ENCODE data around the gene PKD2L1.
"Not testable (repeated sequence)": the region's sequence is repeated elsewhere in the genome, so short reads cannot be mapped to it uniquely, and the experiment has no call there.

PKD2L1 gene

DNA sequence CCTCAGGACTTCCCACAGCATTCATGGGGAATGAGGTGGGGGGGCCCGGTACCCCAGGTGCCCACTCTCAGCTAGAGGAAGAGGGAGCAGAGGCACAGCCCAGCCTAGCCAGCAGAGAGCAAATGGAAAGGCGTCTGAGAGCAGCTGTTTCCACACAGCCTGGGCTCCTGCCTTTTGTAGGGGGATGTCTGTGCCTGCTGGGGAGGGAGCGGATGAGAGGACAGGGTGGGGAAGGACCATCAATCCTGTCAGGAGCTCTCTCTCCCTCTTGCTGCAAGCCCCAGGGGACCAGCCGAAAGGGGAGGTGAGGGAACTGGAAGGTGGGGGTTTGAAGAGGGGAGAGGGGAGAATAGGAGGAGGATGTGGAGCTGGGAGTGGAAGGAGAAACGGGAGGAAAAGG, at the start of gene PKD2L1:
TSS of gene PKD2L1 (minus strand) at position 150 of the 400 bp plus-strand sequence. CDS start at position 25, 125 bp downstream.
- DNase-seq = no peak

- no peak for DNase-seq
These were observed 47.8 kb upstream of the PKD2L1 start for GRCh38 chr10:100377830-100378229.

DNA sequence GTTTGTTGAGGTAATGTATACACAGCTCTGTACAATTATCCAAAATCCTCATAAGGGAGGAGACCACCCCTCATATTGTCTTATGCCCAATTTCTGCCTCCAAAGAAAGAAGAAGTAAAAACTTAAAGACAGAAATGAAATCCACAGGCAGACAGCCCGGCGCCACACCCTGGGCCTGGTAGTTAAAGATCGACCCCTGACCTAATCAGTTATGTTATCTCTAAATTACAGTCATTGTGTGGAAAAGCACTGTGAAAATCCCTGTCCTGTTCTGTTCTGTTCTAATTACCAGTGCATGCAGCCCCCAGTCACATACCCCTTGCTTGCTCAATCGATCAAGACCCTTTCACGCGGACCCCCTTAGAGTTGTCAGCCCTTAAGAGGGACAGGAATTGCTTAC, 46.6 kb upstream of the PKD2L1 start:
- not testable (repeated sequence) for DNase-seq

GRCh38 chr10:100374677-100375353, 44.8 kb upstream of the PKD2L1 start:
- DNase-seq = not testable (repeated sequence)

DNA sequence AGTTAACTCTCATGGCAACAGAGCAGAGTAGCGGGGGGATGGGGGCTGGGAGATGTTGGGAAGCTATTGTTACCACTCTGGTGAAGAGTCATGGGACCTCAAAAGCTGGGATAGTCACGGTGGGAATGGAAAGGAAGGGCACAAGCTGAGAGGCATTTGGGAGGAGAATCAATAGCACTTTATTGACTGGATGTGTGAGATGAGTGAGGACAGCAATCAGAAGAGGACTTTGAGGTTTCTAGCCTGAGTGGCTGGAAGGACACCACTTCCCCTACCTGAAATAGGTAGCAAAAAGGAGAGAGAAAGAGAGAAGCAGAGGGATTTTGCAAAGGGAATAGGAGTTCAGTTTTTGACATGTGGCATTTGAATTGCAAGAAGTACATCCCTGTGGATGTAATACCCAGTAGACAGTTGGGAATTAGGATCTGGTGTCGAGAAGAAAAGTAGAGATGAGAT, 44.2 kb upstream of the PKD2L1 start:
- DNase-seq = no peak

- peak; percentile 51 for DNase-seq
These were observed 43.5 kb upstream of the PKD2L1 start for GRCh38 chr10:100373298-100374199.

GRCh38 chr10:100372415-100373297, 42.6 kb upstream of the PKD2L1 start:
- no peak for DNase-seq

GRCh38 chr10:100371482-100372027, 41.5 kb upstream of the PKD2L1 start:
- DNase-seq = no peak

GRCh38 chr10:100370714-100371481, 40.9 kb upstream of the PKD2L1 start:
- no peak for DNase-seq

DNA sequence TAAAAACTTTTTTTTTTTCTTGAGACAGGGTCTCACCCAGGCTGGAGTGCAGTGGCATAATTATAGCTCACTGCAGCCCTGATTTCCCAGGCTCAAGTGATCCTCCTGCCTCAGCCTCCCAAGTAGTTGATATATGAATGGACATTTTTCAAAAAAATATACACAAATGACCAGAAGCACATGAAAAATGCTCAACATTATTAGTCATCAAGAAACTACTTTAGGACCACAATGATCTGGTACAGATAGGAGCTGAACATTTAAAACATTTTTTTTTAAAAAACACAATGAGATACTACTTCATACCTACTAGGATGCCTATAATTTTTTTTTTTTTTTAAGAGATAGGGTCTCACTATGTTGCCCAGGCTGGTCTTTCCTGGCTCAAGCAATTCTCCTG, 38.7 kb upstream of the PKD2L1 start:
- DNase-seq = no peak

DNA sequence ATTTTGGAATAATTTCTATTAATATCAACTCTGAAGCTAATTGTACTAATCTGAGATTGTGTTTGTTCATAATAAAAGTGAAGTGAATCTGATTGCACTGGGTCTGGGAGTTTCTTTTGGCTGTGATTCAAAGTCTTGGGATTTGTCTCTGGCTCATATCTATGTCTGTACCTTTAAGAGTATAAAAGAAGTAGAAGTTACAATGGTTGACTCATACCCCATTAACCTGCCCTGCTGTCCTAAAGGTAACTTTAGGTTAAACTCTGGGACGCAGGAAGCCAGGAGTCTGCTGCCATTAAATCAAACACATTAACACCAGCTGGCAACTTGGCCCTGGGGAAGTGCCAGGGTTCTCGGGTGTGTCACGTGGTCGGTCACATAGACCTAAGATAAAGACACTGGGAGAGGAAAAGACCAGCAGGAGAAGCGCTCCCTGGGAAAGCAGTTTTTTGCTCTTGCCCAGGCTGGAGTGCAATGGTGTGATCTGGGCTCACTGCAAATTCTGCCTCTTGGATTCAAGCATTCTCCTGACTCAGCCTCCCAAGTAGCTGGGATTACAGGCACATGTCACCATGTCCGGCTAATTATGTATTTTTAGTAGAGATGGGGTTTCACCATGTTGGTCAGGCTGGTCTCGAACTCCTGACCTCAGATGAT, 34.8 kb upstream of the PKD2L1 start:
- peak; percentile 17 for DNase-seq

DNA sequence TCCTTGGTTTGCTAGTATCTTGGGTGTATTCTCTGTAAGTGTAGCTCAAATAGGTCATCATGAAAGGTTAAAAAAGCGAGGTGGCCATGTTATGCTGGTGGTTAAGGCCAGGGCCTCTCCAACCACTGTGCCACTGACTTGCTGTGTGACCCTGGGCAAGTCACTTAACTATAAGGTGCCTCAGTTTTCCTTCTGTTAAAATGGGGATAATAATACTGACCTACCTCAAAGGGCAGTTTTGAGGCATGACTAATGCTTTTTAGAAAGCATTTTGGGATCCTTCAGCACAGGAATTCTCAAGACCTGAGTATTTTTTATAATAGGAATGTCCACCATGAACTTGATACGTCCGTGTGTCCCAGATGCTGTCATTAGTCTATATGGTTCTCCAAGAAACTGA, 34.1 kb upstream of the PKD2L1 start:
- DNase-seq = no peak

GRCh38 chr10:100362570-100363496, 32.8 kb upstream of the PKD2L1 start:
- no peak for DNase-seq

DNA sequence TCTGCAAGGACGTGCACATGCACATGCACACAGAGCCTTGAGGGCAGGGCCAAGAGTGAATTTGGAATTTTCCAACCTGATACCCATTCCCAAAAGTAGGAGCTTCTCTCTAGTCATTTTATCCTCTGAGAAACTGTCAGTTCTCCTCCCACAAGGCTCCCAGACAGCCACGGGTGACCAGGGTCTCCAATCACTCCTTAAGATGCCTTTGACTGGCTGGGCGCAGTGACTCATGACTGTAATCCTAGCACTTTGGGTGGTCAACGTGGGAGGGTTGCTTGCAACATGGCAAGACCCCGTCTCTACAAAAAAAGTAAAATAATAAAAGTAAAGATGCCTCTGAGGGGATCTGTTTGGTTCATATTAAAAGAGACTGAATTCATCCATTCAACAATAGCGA, 30.2 kb upstream of the PKD2L1 start:
- DNase-seq = no peak

GRCh38 chr10:100359529-100360150, 29.6 kb upstream of the PKD2L1 start:
- DNase-seq = no peak

- DNase-seq = no peak
These were observed 29.0 kb upstream of the PKD2L1 start for GRCh38 chr10:100359030-100359432.

GRCh38 chr10:100357059-100357858, 27.2 kb upstream of the PKD2L1 start:
- no peak for DNase-seq

- DNase-seq = no peak
These were observed 26.3 kb upstream of the PKD2L1 start for GRCh38 chr10:100356067-100357017.

Measured in NCI-H2107 (cell line).